WTC11 (cell line): Measurements from ENCODE around the gene SYN1. TPM values are rescaled to one million over a fixed set of nuclear protein-coding genes. Genes with fewer than 3 reads are reported as not detected.

ENCODE experiments used
- ATAC-seq: fragments of 200-7000 bp; cut with Tn5 transposase; 2 replicates; pipeline ENCODE4 v1.10.0; 2021; ENCODE audit warnings: mild to moderate bottlenecking, moderate library complexity
- CTCF ChIA-PET: fragments of 300-600 bp; sonication (Branson Sonifier 250); formaldehyde crosslinking; loops from one replicate; lab custom pipeline; 2021; ENCODE audit warnings: antibody characterized with exemption; lab: Charles Lee
- POLR2A ChIA-PET: fragments of 350-600 bp; sonication (Branson Sonifier 250); formaldehyde crosslinking; loops from one replicate; lab custom pipeline; 2021; ENCODE audit warnings: antibody characterized with exemption; lab: Charles Lee
- DNase-seq: peaks from one replicate; pipeline ENCODE4 v3.0.0; 2021; ENCODE audit warnings: low spot score
- H3K27ac Mint-ChIP-seq: 2 replicates; pipeline ENCODE4 v1.8.0; 2021; ENCODE audit warnings: mixed read lengths
- H3K27me3 Mint-ChIP-seq: 2 replicates; pipeline ENCODE4 v1.8.0; 2021; ENCODE audit warnings: low read depth, mild to moderate bottlenecking, moderate library complexity, mixed read lengths
- H3K36me3 Mint-ChIP-seq: 2 replicates; pipeline ENCODE4 v1.8.0; 2021; ENCODE audit warnings: mixed read lengths
- H3K4me1 Mint-ChIP-seq: 2 replicates; pipeline ENCODE4 v1.8.0; 2022; ENCODE audit warnings: mixed read lengths
- H3K4me3 Mint-ChIP-seq: 2 replicates; pipeline ENCODE4 v1.8.0; 2021; ENCODE audit warnings: mild to moderate bottlenecking, moderate library complexity, mixed read lengths
- H3K9me3 Mint-ChIP-seq: 2 replicates; pipeline ENCODE4 v1.8.0; 2021; ENCODE audit warnings: mixed read lengths
- ATF2 ChIP-seq: sonication (generic); formaldehyde crosslinking; IDR thresholded peaks from 2 replicates; pipeline ENCODE4 v1.8.1; 2022; ENCODE audit warnings: low read depth, missing genetic modification reagents, borderline replicate concordance
- CREM ChIP-seq: sonication (generic); formaldehyde crosslinking; IDR thresholded peaks from 2 replicates; pipeline ENCODE4 v1.8.1; 2022; ENCODE audit warnings: mild to moderate bottlenecking, missing genetic modification reagents, moderate library complexity
- EMX1 ChIP-seq: fragments of 250-450 bp; sonication (Bioruptor Pico); IDR thresholded peaks from 2 replicates; pipeline ENCODE4 v1.8.0; 2021; ENCODE audit warnings: mild to moderate bottlenecking
- ETV6 ChIP-seq: sonication (generic); formaldehyde crosslinking; IDR thresholded peaks from 2 replicates; pipeline ENCODE4 v1.8.1; 2022; ENCODE audit warnings: mild to moderate bottlenecking, missing genetic modification reagents
- FOXK1 ChIP-seq: sonication (generic); formaldehyde crosslinking; IDR thresholded peaks from 2 replicates; pipeline ENCODE4 v1.8.0; 2022; ENCODE audit warnings: mild to moderate bottlenecking, moderate library complexity, missing genetic modification reagents
- JAZF1 ChIP-seq: fragments of 250-450 bp; sonication (Bioruptor Pico); IDR thresholded peaks from 2 replicates; pipeline ENCODE4 v1.9.0; 2021; ENCODE audit warnings: moderate library complexity, mild to moderate bottlenecking, inconsistent platforms
- NFATC4 ChIP-seq: fragments of 250-450 bp; sonication (Bioruptor Pico); IDR thresholded peaks from 2 replicates; pipeline ENCODE4 v1.9.0; 2021; ENCODE audit warnings: mild to moderate bottlenecking
- NFYB ChIP-seq: sonication (generic); formaldehyde crosslinking; conservative IDR thresholded peaks from 2 replicates; pipeline ENCODE4 v1.8.0; 2022; ENCODE audit warnings: low read depth, missing genetic modification reagents
- NR1H2 ChIP-seq: sonication (generic); formaldehyde crosslinking; IDR thresholded peaks from 2 replicates; pipeline ENCODE4 v1.9.0; 2021; ENCODE audit warnings: mild to moderate bottlenecking, moderate library complexity, missing genetic modification reagents
- NR2C2 ChIP-seq: sonication (generic); formaldehyde crosslinking; IDR thresholded peaks from 2 replicates; pipeline ENCODE4 v1.8.0; 2022; ENCODE audit warnings: mild to moderate bottlenecking, missing genetic modification reagents
- OVOL2 ChIP-seq: fragments of 250-450 bp; sonication (Bioruptor Pico); IDR thresholded peaks from 2 replicates; pipeline ENCODE4 v1.9.0; 2021; ENCODE audit warnings: mild to moderate bottlenecking, borderline replicate concordance
- PRDM15 ChIP-seq: sonication (generic); formaldehyde crosslinking; IDR thresholded peaks from 2 replicates; pipeline ENCODE4 v1.8.0; 2022; ENCODE audit warnings: missing genetic modification reagents
- RELA ChIP-seq: sonication (generic); formaldehyde crosslinking; IDR thresholded peaks from 2 replicates; pipeline ENCODE4 v1.8.1; 2022; ENCODE audit warnings: missing genetic modification reagents, mild to moderate bottlenecking, borderline replicate concordance
- RORB ChIP-seq: fragments of 250-450 bp; sonication (Bioruptor Pico); IDR thresholded peaks from 2 replicates; pipeline ENCODE4 v1.9.0; 2021; ENCODE audit warnings: mild to moderate bottlenecking
- SP1 ChIP-seq: sonication (generic); formaldehyde crosslinking; conservative IDR thresholded peaks from 2 replicates; pipeline ENCODE4 v1.8.1; 2022; ENCODE audit warnings: missing genetic modification reagents
- TEAD1 ChIP-seq: sonication (generic); formaldehyde crosslinking; IDR thresholded peaks from 2 replicates; pipeline ENCODE4 v1.8.0; 2022; ENCODE audit warnings: mild to moderate bottlenecking, missing genetic modification reagents
- ZNF263 ChIP-seq: sonication (generic); formaldehyde crosslinking; IDR thresholded peaks from 2 replicates; pipeline ENCODE4 v1.8.1; 2022; ENCODE audit warnings: low read depth, mild to moderate bottlenecking, moderate library complexity, missing genetic modification reagents
- ZNF317 ChIP-seq: sonication (generic); formaldehyde crosslinking; IDR thresholded peaks from 2 replicates; pipeline ENCODE4 v1.8.1; 2023; ENCODE audit warnings: low read depth, mild to moderate bottlenecking, moderate library complexity, missing genetic modification reagents, borderline replicate concordance
- ZNF416 ChIP-seq: fragments of 250-450 bp; sonication (Bioruptor Pico); IDR thresholded peaks from 2 replicates; pipeline ENCODE4 v1.9.0; 2021; ENCODE audit warnings: mild to moderate bottlenecking, inconsistent platforms
- ZSCAN18 ChIP-seq: fragments of 250-450 bp; sonication (Bioruptor Pico); IDR thresholded peaks from 2 replicates; pipeline ENCODE4 v2.1.2; 2022; ENCODE audit warnings: mild to moderate bottlenecking, moderate library complexity
- total RNA-seq: library from RNA; stranded (reverse); gene quantifications from 3 replicates; pipeline ENCODE4 v1.2.3, GENCODE V29; 2021
- TF ChIP-seq, protein P1 (sequence below): sonication (generic); formaldehyde crosslinking; IDR thresholded peaks from 2 replicates; pipeline ENCODE4 v1.8.0; 2022; ENCODE audit warnings: mild to moderate bottlenecking, missing genetic modification reagents
- TF ChIP-seq, protein P2 (sequence below): sonication (generic); formaldehyde crosslinking; IDR thresholded peaks from 2 replicates; pipeline ENCODE4 v1.8.0; 2022; ENCODE audit warnings: mild to moderate bottlenecking, missing genetic modification reagents
- TF ChIP-seq, protein P3 (sequence below): sonication (generic); formaldehyde crosslinking; IDR thresholded peaks from 2 replicates; pipeline ENCODE4 v1.8.0; 2022; ENCODE audit warnings: mild to moderate bottlenecking, missing genetic modification reagents

The SYN1 gene
- total RNA-seq, 1 experiment from 2014 or later = 7.1 TPM

- POLR2A ChIA-PET = interaction anchor here (0.8 to 1.5 kb wide), 3 partner anchors 22 to 42 kb away, joined by 3 to 4 read pairs (median 4); partner anchors contain the start of gene ELK1
- peak overlapping the region; percentile 72 for H3K4me3 Mint-ChIP-seq
- peaks cover 27% of the 10 kb centered on the region for H3K27me3 Mint-ChIP-seq
- peak overlapping the region; percentile 90 for H3K27ac Mint-ChIP-seq
- H3K9me3 Mint-ChIP-seq = no peaks in the 10 kb centered on the region
- CTCF ChIA-PET = interaction anchor here (0.7 to 2.2 kb wide), 7 partner anchors 15 to 100 kb away, joined by 3 to 17 read pairs (median 4); no protein-coding TSS in a partner anchor
- TF ChIP-seq, protein P1, sequence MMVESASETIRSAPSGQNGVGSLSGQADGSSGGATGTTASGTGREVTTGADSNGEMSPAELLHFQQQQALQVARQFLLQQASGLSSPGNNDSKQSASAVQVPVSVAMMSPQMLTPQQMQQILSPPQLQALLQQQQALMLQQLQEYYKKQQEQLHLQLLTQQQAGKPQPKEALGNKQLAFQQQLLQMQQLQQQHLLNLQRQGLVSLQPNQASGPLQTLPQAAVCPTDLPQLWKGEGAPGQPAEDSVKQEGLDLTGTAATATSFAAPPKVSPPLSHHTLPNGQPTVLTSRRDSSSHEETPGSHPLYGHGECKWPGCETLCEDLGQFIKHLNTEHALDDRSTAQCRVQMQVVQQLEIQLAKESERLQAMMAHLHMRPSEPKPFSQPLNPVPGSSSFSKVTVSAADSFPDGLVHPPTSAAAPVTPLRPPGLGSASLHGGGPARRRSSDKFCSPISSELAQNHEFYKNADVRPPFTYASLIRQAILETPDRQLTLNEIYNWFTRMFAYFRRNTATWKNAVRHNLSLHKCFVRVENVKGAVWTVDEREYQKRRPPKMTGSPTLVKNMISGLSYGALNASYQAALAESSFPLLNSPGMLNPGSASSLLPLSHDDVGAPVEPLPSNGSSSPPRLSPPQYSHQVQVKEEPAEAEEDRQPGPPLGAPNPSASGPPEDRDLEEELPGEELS (CRISPR knock-in tag) = no peak
- TF ChIP-seq, protein P2, sequence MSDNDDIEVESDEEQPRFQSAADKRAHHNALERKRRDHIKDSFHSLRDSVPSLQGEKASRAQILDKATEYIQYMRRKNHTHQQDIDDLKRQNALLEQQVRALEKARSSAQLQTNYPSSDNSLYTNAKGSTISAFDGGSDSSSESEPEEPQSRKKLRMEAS (CRISPR knock-in tag) = peak; percentile 25; the same call in 1 of the 2 replicates
- peak; percentile 20; the same call in 1 of the 2 replicates for TF ChIP-seq ETV6 (CRISPR knock-in tag)
- TF ChIP-seq FOXK1 = no peak
- peak; percentile 74 for TF ChIP-seq NFYB (CRISPR knock-in tag)
- no peak for TF ChIP-seq ATF2 (CRISPR knock-in tag)
- peak; percentile 44; the same call in 1 of the 2 replicates for TF ChIP-seq SP1 (CRISPR knock-in tag)
- peak; percentile 81 for DNase-seq
- H3K4me1 Mint-ChIP-seq = peaks cover 21% of the 10 kb centered on the region
- H3K36me3 Mint-ChIP-seq = no peaks in the 10 kb centered on the region
- peak; percentile 94 for ATAC-seq
Observed at GRCh38 chrX:47623540-47624027, 3.9 kb upstream of the SYN1 start.

DNA sequence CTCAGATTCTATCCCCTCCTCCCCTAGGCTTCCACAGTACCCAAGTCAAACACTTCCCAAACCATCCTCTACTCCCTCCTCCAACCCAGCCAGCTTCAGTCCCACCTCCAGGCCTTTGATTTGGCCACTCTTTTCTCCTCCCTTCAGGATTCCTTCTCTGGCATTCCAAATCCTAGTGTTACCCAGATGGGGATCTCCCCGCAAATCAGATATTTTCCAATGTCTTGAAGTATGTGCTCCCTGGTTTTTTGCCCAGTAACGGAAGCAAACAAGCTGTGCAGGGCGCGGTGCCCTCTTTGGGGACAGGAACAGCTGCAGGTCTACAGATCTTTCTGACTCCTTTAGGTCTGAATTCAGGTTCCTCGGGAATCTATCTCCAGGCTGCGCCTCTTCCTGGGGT, 2.2 kb upstream of the SYN1 start:
- Mint-ChIP-seq H3K9me3 (no peaks in the 10 kb centered on the region), H3K4me1 (peaks cover 20% of the 10 kb centered on the region)
- CTCF ChIA-PET = no interaction called here

GRCh38 chrX:47620303-47620685, 637 bp upstream of the SYN1 start:
- Mint-ChIP-seq H3K27ac (no peak overlapping the region), H3K4me3 (peak overlapping the region; percentile 64), H3K27me3 (peaks cover 39% of the 10 kb centered on the region)
- CTCF ChIA-PET = interaction anchor here (0.6 kb wide), 1 partner anchor 12 kb away, joined by 3 read pairs; no protein-coding TSS in a partner anchor
- no peak for TF ChIP-seq RORB (CRISPR knock-in tag)
- TF ChIP-seq CREM = no peak
- TF ChIP-seq PRDM15 = no peak
- TF ChIP-seq, protein P3, sequence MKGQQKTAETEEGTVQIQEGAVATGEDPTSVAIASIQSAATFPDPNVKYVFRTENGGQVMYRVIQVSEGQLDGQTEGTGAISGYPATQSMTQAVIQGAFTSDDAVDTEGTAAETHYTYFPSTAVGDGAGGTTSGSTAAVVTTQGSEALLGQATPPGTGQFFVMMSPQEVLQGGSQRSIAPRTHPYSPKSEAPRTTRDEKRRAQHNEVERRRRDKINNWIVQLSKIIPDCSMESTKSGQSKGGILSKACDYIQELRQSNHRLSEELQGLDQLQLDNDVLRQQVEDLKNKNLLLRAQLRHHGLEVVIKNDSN (CRISPR knock-in tag) = no peak
- no peak for TF ChIP-seq NFATC4 (CRISPR knock-in tag)
- TF ChIP-seq EMX1 = no peak
- TF ChIP-seq ZNF416 (CRISPR knock-in tag) = no peak
- TF ChIP-seq JAZF1 = no peak
- TF ChIP-seq NR1H2 (CRISPR knock-in tag) = no peak
- TF ChIP-seq ETV6 (CRISPR knock-in tag) = no peak
- TF ChIP-seq NR2C2 (CRISPR knock-in tag) = no peak
- TF ChIP-seq, all 79 proteins: peak for 0
- POLR2A ChIA-PET = no interaction called here
- Mint-ChIP-seq H3K9me3 (no peaks in the 10 kb centered on the region), H3K36me3 (no peaks in the 10 kb centered on the region), H3K4me1 (peaks cover 20% of the 10 kb centered on the region)
- DNase-seq = no peak
- no peak for ATAC-seq

More for the DNA sequence above, 2.2 kb upstream of the SYN1 start:
- POLR2A ChIA-PET = no interaction called here
- peaks cover 39% of the 10 kb centered on the region for H3K27me3 Mint-ChIP-seq
- no peaks in the 10 kb centered on the region for H3K36me3 Mint-ChIP-seq
- H3K27ac Mint-ChIP-seq = no peak overlapping the region
- TF ChIP-seq ZSCAN18 (CRISPR knock-in tag) = no peak
- no peak for TF ChIP-seq EMX1
- TF ChIP-seq RELA (CRISPR knock-in tag) = no peak
- no peak for TF ChIP-seq TEAD1 (CRISPR knock-in tag)
- no peak for TF ChIP-seq ZNF317 (CRISPR knock-in tag)
- no peak for TF ChIP-seq ZNF263
- no peak for TF ChIP-seq NFATC4 (CRISPR knock-in tag)
- no peak for TF ChIP-seq OVOL2 (CRISPR knock-in tag)
- no peak overlapping the region for H3K4me3 Mint-ChIP-seq
- ATAC-seq = no peak
- DNase-seq = no peak
